GM12892 (cell line): Measurements from ENCODE around the gene PRKCH.

Experiments
- POLR2A ChIP-seq: IDR thresholded peaks from 2 replicates; pipeline ENCODE4 v1.6.1; 2011; ENCODE audit warnings: low read depth, low read length, control low read depth
- POLR2AphosphoS5 ChIP-seq: IDR thresholded peaks from 2 replicates; pipeline ENCODE4 v1.6.1; 2011; ENCODE audit warnings: low read depth, low read length, control low read depth
- TAF1 ChIP-seq: IDR thresholded peaks from 2 replicates; pipeline ENCODE4 v1.6.1; 2011; ENCODE audit warnings: low read depth, mild to moderate bottlenecking, control low read depth, low read length, borderline replicate concordance

- TF ChIP-seq POLR2A (no peak), POLR2AphosphoS5 (no peak), TAF1 (no peak)
Measured at GRCh38 chr14:61369454-61369810, 48.1 kb downstream of the PRKCH start.
